Stimulated activated CD4-positive, alpha-beta T cell treated with anti-CD3 and anti-CD28 coated beads, Interleukin-2, amount 100 ng/mL, for 24 hours (primary cell): ENCODE results near the gene NRARP.

Experiments used
- DNase-seq, 2 donors: peaks; one replicate each; pipeline ENCODE4 v3.0.0-alpha.2; 2020

Gene NRARP

GRCh38 chr9:137255448-137256114 is 46.5 kb downstream of the NRARP start:
- DNase-seq, result no peak

DNA sequence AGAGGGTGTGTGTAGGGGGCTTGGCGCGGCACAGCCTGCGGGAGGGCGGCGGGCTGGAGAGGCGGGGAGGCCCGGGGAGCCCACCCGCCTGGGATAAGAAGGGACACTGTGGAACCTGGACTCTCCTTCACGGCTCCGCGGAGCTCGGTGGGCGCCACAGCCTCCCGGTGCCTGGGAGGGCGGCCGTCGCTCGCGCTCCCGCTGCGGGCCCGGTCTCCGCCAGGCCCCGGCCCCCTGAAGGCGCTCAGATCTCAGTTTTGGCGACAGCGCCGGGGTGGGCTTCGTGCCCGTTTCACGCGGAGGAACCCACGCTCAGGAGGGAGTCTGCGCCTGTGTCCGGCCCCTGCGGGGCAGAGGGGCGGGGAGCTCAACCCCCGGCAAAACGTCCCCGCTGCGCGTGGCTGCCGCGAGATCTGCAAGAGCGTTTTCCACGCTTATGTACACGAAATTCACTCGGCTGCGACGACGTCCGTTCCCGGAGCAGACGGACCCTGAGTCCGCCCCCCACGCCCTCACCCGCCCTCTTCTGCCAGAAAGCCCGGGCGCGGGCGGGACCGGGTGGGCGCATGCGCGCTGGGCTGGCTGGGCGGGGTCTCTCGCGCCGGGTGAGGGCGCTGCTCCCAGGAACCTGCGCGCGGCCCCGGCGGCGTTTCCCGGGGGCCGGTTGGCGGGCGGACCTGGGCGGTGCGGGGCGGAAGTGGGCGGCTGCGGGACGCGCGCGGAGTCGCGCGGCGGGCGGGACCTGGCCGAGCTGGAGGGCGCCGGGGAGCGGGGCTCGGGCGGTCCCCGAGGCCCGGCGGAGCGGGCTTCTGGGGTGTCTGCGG is 47.2 kb downstream of the NRARP start, which contains the start of gene NELFB:
Gene NELFB (plus strand): TSS at position 704 of the 824 bp plus-strand sequence.
- DNase-seq, result peak; percentile 98 to 99

- no peak for DNase-seq
Observed at GRCh38 chr9:137253717-137254623, 48.1 kb downstream of the NRARP start.

- DNase-seq, result no peak
Observed at GRCh38 chr9:137252555-137253506, 49.2 kb downstream of the NRARP start.

DNA sequence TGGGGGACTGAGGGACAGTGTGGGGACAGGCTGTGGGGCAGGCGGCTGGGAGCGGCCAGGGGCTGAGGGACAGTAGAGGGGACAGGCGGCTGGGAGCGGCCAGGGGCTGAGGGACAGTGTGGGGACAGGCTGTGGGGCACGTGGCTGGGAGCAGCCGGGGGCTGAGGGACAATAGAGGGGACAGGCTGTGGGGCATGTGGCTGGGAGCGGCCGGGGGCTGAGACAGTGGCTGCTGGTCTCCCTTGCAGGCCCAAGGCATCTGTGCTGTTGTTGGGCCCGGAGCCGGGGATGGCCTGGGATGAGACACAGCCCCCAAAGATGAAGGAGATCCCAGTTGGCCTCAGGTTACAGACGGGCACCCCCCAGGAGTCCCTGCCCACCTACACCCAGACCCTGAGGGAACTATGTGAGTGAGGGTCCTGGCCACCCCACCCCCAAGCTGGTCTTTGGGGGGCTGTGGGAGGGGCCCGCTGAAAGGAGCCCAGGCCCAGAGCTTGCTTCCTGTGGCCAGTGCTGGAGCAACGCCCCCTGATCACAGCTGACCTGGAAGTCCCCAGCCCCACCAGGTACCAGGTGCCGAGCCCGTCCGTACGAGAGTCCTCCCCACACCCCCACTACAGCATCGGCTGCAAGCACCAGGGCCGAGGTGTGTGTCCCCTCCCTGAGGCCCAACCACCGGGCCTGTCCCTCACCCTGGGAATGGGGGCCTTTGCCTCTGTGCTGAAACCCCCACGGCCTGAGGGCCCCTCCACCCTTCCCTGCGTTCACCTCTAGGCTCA is 50.4 kb downstream of the NRARP start:
- DNase-seq, result no peak

DNA sequence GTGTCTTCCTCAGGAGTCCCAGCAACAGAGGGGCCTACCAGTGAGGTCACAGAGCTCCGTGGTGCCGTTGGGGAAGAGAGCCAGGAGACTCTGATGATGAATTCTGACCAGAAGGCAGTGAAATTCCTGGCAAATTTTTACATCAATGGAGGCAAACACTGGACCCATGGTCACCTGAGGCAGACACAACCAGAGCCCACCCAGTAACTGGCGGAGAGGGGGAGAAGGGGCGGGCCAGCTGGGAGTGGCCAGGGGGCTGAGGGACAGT is 50.9 kb downstream of the NRARP start, which contains the start of gene STPG3:
Gene STPG3 (plus strand): TSS at position 93 of the 268 bp plus-strand sequence. CDS start 1 bp downstream, at position 94.
- DNase-seq, result no peak

- no peak for DNase-seq
Observed at GRCh38 chr9:137250329-137251193, 51.5 kb downstream of the NRARP start.
